Spleen (tissue), 7 donors: ENCODE data around the gene SPINK2.

ENCODE experiments used
- POLR2A ChIP-seq, 3 donors: fragments of 450-650 bp; IDR thresholded peaks; one replicate each; pipeline ENCODE4 v1.5.1; 2017; ENCODE audit warnings: antibody characterized with exemption in 3 of 3, mild to moderate bottlenecking in 1 of 3
- POLR2AphosphoS5 ChIP-seq, 3 donors: sonication (generic); formaldehyde crosslinking; IDR thresholded peaks; one replicate each; pipeline ENCODE4 v1.5.1; 2017; ENCODE audit warnings: antibody characterized with exemption in 3 of 3
- TF ChIP-seq, protein P1 (sequence below), 11 experiments: fragments of 200-600 bp in 7 of 11; fragments of 450-650 bp in 4 of 11; sonication (generic) in 4 of 11; IDR thresholded peaks in 8 of 11; conservative IDR thresholded peaks in 3 of 11; 1 replicate in 7 of 11; 2 replicates in 4 of 11; pipeline versions ENCODE4 v1.4.0 to v1.8.0; 2016 to 2021; ENCODE audit warnings: antibody characterized with exemption in 11 of 11, inconsistent platforms in 4 of 11, mild to moderate bottlenecking in 1 of 11
- donor health status: DM: no; HTN: no; CAD: no; lungs with moderate emphysema.
- donor health status: DM: no; HTN: no; CAD: no.
- donor health status: DM: no; HTN: no; CAD: no.

- TF ChIP-seq, protein P1, sequence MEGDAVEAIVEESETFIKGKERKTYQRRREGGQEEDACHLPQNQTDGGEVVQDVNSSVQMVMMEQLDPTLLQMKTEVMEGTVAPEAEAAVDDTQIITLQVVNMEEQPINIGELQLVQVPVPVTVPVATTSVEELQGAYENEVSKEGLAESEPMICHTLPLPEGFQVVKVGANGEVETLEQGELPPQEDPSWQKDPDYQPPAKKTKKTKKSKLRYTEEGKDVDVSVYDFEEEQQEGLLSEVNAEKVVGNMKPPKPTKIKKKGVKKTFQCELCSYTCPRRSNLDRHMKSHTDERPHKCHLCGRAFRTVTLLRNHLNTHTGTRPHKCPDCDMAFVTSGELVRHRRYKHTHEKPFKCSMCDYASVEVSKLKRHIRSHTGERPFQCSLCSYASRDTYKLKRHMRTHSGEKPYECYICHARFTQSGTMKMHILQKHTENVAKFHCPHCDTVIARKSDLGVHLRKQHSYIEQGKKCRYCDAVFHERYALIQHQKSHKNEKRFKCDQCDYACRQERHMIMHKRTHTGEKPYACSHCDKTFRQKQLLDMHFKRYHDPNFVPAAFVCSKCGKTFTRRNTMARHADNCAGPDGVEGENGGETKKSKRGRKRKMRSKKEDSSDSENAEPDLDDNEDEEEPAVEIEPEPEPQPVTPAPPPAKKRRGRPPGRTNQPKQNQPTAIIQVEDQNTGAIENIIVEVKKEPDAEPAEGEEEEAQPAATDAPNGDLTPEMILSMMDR (IDR thresholded peaks at IDR 0.05 in 8 of 11, conservative IDR thresholded peaks at IDR 0.05 in 3 of 11) = no peak
- TF ChIP-seq POLR2AphosphoS5 (IDR thresholded peaks at IDR 0.05) (no peak), POLR2A (IDR thresholded peaks at IDR 0.05) (no peak)
Measured at GRCh38 chr4:56850910-56851309, 29.4 kb upstream of the SPINK2 start.
